Glutamatergic neuron (in vitro differentiated cells): Measurements from ENCODE around the gene HNF1B. TPM values are rescaled to one million over a fixed set of nuclear protein-coding genes. Genes with fewer than 3 reads are reported as not detected.
A peak's percentile ranks its signal among the peaks of the same experiment; 100 is the strongest.

Source experiments
- DNase-seq: peaks from one replicate; pipeline ENCODE4 v3.0.0; 2022
- H3K27ac Mint-ChIP-seq: one replicate; pipeline ENCODE4 v1.8.0; 2020; ENCODE audit warnings: mild to moderate bottlenecking, mixed read lengths, inconsistent platforms; ENCODE audit not compliant: unreplicated experiment
- H3K27me3 Mint-ChIP-seq: one replicate; pipeline ENCODE4 v1.8.0; 2020; ENCODE audit warnings: mild to moderate bottlenecking, moderate library complexity, mixed read lengths, inconsistent platforms; ENCODE audit not compliant: unreplicated experiment
- H3K36me3 Mint-ChIP-seq: one replicate; pipeline ENCODE4 v1.8.0; 2020; ENCODE audit warnings: mild to moderate bottlenecking, mixed read lengths, inconsistent platforms; ENCODE audit not compliant: unreplicated experiment
- H3K4me1 Mint-ChIP-seq: one replicate; pipeline ENCODE4 v1.8.0; 2020; ENCODE audit warnings: mild to moderate bottlenecking, low read depth, mixed read lengths, inconsistent platforms; ENCODE audit not compliant: unreplicated experiment
- H3K4me3 Mint-ChIP-seq: one replicate; pipeline ENCODE4 v1.8.0; 2020; ENCODE audit warnings: mild to moderate bottlenecking, mixed read lengths, inconsistent platforms; ENCODE audit not compliant: unreplicated experiment
- H3K9me3 Mint-ChIP-seq: one replicate; pipeline ENCODE4 v1.8.0; 2020; ENCODE audit warnings: mild to moderate bottlenecking, moderate library complexity, mixed read lengths, inconsistent platforms; ENCODE audit not compliant: unreplicated experiment
- CTCF ChIP-seq: fragments of 200-600 bp; sonication (generic); IDR thresholded peaks from one replicate; pipeline ENCODE4 v1.5.0; 2021; ENCODE audit not compliant: partially characterized antibody, unreplicated experiment
- total RNA-seq: library from RNA; stranded (reverse); fragmentation: NEBNext Ultra II Directional; extraction: Animal tissue kit (Norgen Biotek cat#: 25700); gene quantifications from one replicate; pipeline ENCODE4 v1.2.1, GENCODE V29; 2021; ENCODE audit not compliant: unreplicated experiment

HNF1B gene
- total RNA-seq, 1 donor from 2014 or later, result not detected

GRCh38 chr17:37650419-37651003 is 94.3 kb downstream of the HNF1B start:
- Mint-ChIP-seq H3K4me1 (no peaks in the 10 kb centered on the region), H3K27ac (no peak overlapping the region), H3K4me3 (no peak overlapping the region), H3K36me3 (no peaks in the 10 kb centered on the region), H3K9me3 (no peaks in the 10 kb centered on the region), H3K27me3 (no peaks in the 10 kb centered on the region)
- TF ChIP-seq CTCF, result peak; percentile 19
- peak; percentile 52 for DNase-seq

- no peaks in the 10 kb centered on the region for H3K4me1 Mint-ChIP-seq
- H3K9me3 Mint-ChIP-seq, result no peaks in the 10 kb centered on the region
- no peaks in the 10 kb centered on the region for H3K36me3 Mint-ChIP-seq
- no peak for TF ChIP-seq CTCF
- no peak overlapping the region for H3K27ac Mint-ChIP-seq
- H3K4me3 Mint-ChIP-seq, result no peak overlapping the region
- no peaks in the 10 kb centered on the region for H3K27me3 Mint-ChIP-seq
- no peak for DNase-seq
Observed at GRCh38 chr17:37648555-37648954, 96.3 kb downstream of the HNF1B start.

DNA sequence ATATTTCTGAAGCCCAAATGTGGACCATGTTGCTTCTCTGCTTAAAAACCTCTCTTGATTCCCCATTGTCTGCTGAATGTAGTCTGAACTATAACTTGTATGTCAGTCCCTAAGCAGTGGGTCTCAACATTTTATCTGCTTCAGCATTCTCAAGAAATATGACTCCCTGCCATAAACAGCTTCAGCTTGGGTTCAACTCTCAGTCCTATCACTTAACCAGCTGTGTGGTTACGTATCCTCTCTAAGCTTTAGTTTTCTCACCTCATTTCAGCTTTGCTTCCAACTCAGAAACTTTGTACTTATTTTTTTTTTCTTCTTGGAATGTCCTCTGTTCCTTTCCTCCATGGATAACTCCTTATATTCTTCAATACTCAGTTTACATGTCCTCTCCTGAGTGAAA is 97.0 kb downstream of the HNF1B start:
- Mint-ChIP-seq H3K27ac (no peak overlapping the region), H3K27me3 (no peaks in the 10 kb centered on the region), H3K36me3 (no peaks in the 10 kb centered on the region), H3K9me3 (no peaks in the 10 kb centered on the region), H3K4me3 (no peak overlapping the region), H3K4me1 (no peaks in the 10 kb centered on the region)
- TF ChIP-seq CTCF, result no peak
- DNase-seq, result no peak

DNA sequence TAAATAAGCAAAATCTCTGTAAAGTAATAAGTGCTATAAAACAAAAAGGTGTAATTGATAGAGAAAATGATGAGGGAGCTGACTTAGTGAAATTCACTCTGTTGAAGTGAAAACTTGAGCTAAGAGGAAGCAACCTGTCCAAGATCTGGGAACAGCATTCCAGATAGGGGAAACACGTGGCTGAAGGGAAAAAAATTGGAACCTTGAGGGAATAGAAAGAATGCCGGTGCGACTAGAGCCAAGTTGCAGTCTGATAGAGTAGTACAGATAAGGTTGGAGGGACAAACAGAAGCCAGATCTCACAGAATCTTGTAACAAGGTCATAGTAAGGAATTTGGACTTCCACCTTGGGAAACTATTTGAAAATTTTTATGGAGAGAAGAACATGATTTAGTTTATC is 101.0 kb downstream of the HNF1B start:
- no peak for DNase-seq
- no peaks in the 10 kb centered on the region for H3K27me3 Mint-ChIP-seq
- no peaks in the 10 kb centered on the region for H3K36me3 Mint-ChIP-seq
- peak overlapping the region; percentile 88 for H3K4me3 Mint-ChIP-seq
- H3K27ac Mint-ChIP-seq, result no peak overlapping the region
- TF ChIP-seq CTCF, result no peak
- H3K9me3 Mint-ChIP-seq, result no peaks in the 10 kb centered on the region
- peaks cover 5% of the 10 kb centered on the region for H3K4me1 Mint-ChIP-seq

- Mint-ChIP-seq H3K27ac (peak within 1 kb of the TSS; percentile 83), H3K4me3 (peak within 1 kb of the TSS; percentile 88)
- no peak for TF ChIP-seq CTCF
Observed at GRCh38 chr17:37643118-37643766, 101.6 kb downstream of the HNF1B start, which contains the start of gene DDX52. TSS of gene DDX52 (minus strand) at chr17:37643446. CDS start at chr17:37643420, 26 bp downstream.

More at GRCh38 chr17:37643118-37643766, 101.6 kb downstream of the HNF1B start, which contains the start of gene DDX52:
- Mint-ChIP-seq H3K27me3 (no peaks in the 10 kb centered on the region), H3K36me3 (no peaks in the 10 kb centered on the region), H3K4me1 (peaks cover 5% of the 10 kb centered on the region), H3K9me3 (no peaks in the 10 kb centered on the region)
- DNase-seq, result peak; percentile 92
